SKM-1 treated with dmso at 0.1 percent for 144 hours (cell line): ENCODE data around the gene AQP9.
"Not testable (repeated sequence)": the region's sequence is repeated elsewhere in the genome, so short reads cannot be mapped to it uniquely, and the experiment has no call there.

Experiments used
- DNase-seq: peaks from one replicate; lab custom pipeline; 2025; ENCODE audit not compliant: unreplicated experiment; lab: John Stamatoyannopoulos, UW

Gene AQP9

GRCh38 chr15:58179206-58179605 is 41.0 kb downstream of the AQP9 start:
- no peak for DNase-seq

GRCh38 chr15:58179741-58180381 is 41.7 kb downstream of the AQP9 start:
- no peak for DNase-seq

- peak; percentile 39 for DNase-seq
Observed at GRCh38 chr15:58182460-58183163, 44.4 kb downstream of the AQP9 start.

- DNase-seq: no peak
Observed at GRCh38 chr15:58185439-58185838, 47.3 kb downstream of the AQP9 start.

GRCh38 chr15:58189148-58189811 is 51.1 kb downstream of the AQP9 start:
- no peak for DNase-seq

- no peak for DNase-seq
Observed at GRCh38 chr15:58190419-58190818, 52.2 kb downstream of the AQP9 start.

- not testable (repeated sequence) for DNase-seq
Observed at GRCh38 chr15:58193636-58194035, 55.5 kb downstream of the AQP9 start.

GRCh38 chr15:58200739-58201138 is 62.6 kb downstream of the AQP9 start:
- no peak for DNase-seq

- no peak for DNase-seq
Observed at GRCh38 chr15:58201516-58201915, 63.3 kb downstream of the AQP9 start.

- no peak for DNase-seq
Observed at GRCh38 chr15:58203537-58203936, 65.4 kb downstream of the AQP9 start.

GRCh38 chr15:58206151-58206550 is 68.0 kb downstream of the AQP9 start:
- DNase-seq: no peak

- not testable (repeated sequence) for DNase-seq
Observed at GRCh38 chr15:58208217-58208616, 70.0 kb downstream of the AQP9 start.

GRCh38 chr15:58209007-58209481 is 70.9 kb downstream of the AQP9 start:
- not testable (repeated sequence) for DNase-seq

- not testable (repeated sequence) for DNase-seq
Observed at GRCh38 chr15:58210031-58210430, 71.8 kb downstream of the AQP9 start.

- DNase-seq: no peak
Observed at GRCh38 chr15:58212909-58213526, 74.8 kb downstream of the AQP9 start.

GRCh38 chr15:58213587-58214338 is 75.6 kb downstream of the AQP9 start:
- DNase-seq: no peak

GRCh38 chr15:58214591-58215340 is 76.6 kb downstream of the AQP9 start:
- DNase-seq: no peak

GRCh38 chr15:58217460-58217859 is 79.3 kb downstream of the AQP9 start:
- no peak for DNase-seq

GRCh38 chr15:58221591-58222241 is 83.5 kb downstream of the AQP9 start:
- no peak for DNase-seq

- no peak for DNase-seq
Observed at GRCh38 chr15:58222679-58223078, 84.5 kb downstream of the AQP9 start.
